SIG-M5 treated with dmso at 0.1 percent for 504 hours (cell line): ENCODE measurements around the gene CACNA2D4.
"Not testable (repeated sequence)": the region's sequence is repeated elsewhere in the genome, so short reads cannot be mapped to it uniquely, and the experiment has no call there.

ENCODE experiments used
- DNase-seq: peaks from one replicate; lab custom pipeline; 2025; ENCODE audit not compliant: unreplicated experiment; lab: John Stamatoyannopoulos, UW

Gene CACNA2D4

GRCh38 chr12:1918081-1918883, at the start of gene CACNA2D4:
Gene CACNA2D4 (minus strand): TSS chr12:1918652. CDS start chr12:1918473, 179 bp downstream.
- DNase-seq, result no peak

GRCh38 chr12:1966561-1967226, 48.2 kb upstream of the CACNA2D4 start:
- no peak for DNase-seq

GRCh38 chr12:1965916-1966315, 47.5 kb upstream of the CACNA2D4 start:
- no peak for DNase-seq

GRCh38 chr12:1962051-1963020, 43.9 kb upstream of the CACNA2D4 start:
- DNase-seq, result no peak

- DNase-seq, result no peak
These were observed 38.3 kb upstream of the CACNA2D4 start for GRCh38 chr12:1956716-1957115.

GRCh38 chr12:1949771-1950470, 31.5 kb upstream of the CACNA2D4 start:
- DNase-seq, result peak; percentile 16

GRCh38 chr12:1948883-1949282, 30.4 kb upstream of the CACNA2D4 start:
- no peak for DNase-seq

GRCh38 chr12:1947081-1947480, 28.6 kb upstream of the CACNA2D4 start:
- no peak for DNase-seq

- no peak for DNase-seq
These were observed 27.8 kb upstream of the CACNA2D4 start for GRCh38 chr12:1946296-1946695.

- DNase-seq, result not testable (repeated sequence)
These were observed 27.1 kb upstream of the CACNA2D4 start for GRCh38 chr12:1945502-1945901.

GRCh38 chr12:1939801-1940607, 21.6 kb upstream of the CACNA2D4 start:
- DNase-seq, result peak; percentile 77

- no peak for DNase-seq
These were observed 20.9 kb upstream of the CACNA2D4 start for GRCh38 chr12:1939331-1939730.

GRCh38 chr12:1937481-1938224, 19.2 kb upstream of the CACNA2D4 start:
- no peak for DNase-seq

- DNase-seq, result peak; percentile 18
These were observed 18.2 kb upstream of the CACNA2D4 start for GRCh38 chr12:1936406-1937320.

GRCh38 chr12:1935700-1936378, 17.4 kb upstream of the CACNA2D4 start:
- no peak for DNase-seq

GRCh38 chr12:1935242-1935641, 16.8 kb upstream of the CACNA2D4 start:
- DNase-seq, result no peak

GRCh38 chr12:1934831-1935230, 16.4 kb upstream of the CACNA2D4 start:
- DNase-seq, result no peak
